ENCODE measurements around the gene CREB3.

CREB3 gene

GRCh38 chr9:35732185-35732799, at the start of gene CREB3, which contains the start of gene TLN1:
CREB3 (plus strand) TSS chr9:35732666; CDS start chr9:35732773, 107 bp downstream.
TLN1 (minus strand) TSS chr9:35732195; CDS start chr9:35725694, 6,501 bp downstream.
- peak; percentile 99 for DNase-seq (ENCODE audit: low read depth)
- H3K4me3 ChIP-seq (replicated peaks; ENCODE audit: low read depth, low read length): peak within 1 kb of the TSS; percentile 92
- TF ChIP-seq CTCF (IDR thresholded peaks at IDR 0.05; ENCODE audit: low read length, missing control alignments): no peak

- no peak overlapping the region for H3K4me3 ChIP-seq (replicated peaks; ENCODE audit: low read depth, low read length)
- no peak for TF ChIP-seq CTCF (IDR thresholded peaks at IDR 0.05; ENCODE audit: low read length, missing control alignments)
These were observed 49.1 kb upstream of the CREB3 start for GRCh38 chr9:35683323-35683722.

GRCh38 chr9:35684921-35685320, 47.5 kb upstream of the CREB3 start:
- TF ChIP-seq CTCF (IDR thresholded peaks at IDR 0.05; ENCODE audit: low read length, missing control alignments): no peak
- no peak for DNase-seq (ENCODE audit: low read depth)
- H3K4me3 ChIP-seq (replicated peaks; ENCODE audit: low read depth, low read length): no peak overlapping the region

More at GRCh38 chr9:35683323-35683722, 49.1 kb upstream of the CREB3 start:
- no peak for DNase-seq (ENCODE audit: low read depth)

- H3K4me3 ChIP-seq (replicated peaks; ENCODE audit: low read depth, low read length): no peak overlapping the region
- DNase-seq (ENCODE audit: low read depth): no peak
- no peak for TF ChIP-seq CTCF (IDR thresholded peaks at IDR 0.05; ENCODE audit: low read length, missing control alignments)
These were observed 47.0 kb upstream of the CREB3 start for GRCh38 chr9:35685506-35685905.

- peak; percentile 44 for DNase-seq (ENCODE audit: low read depth)
- H3K4me3 ChIP-seq (replicated peaks; ENCODE audit: low read depth, low read length): peak overlapping the region; percentile 87
- TF ChIP-seq CTCF (IDR thresholded peaks at IDR 0.05; ENCODE audit: low read length, missing control alignments): no peak
These were observed 46.0 kb upstream of the CREB3 start for GRCh38 chr9:35686222-35687203.

- H3K4me3 ChIP-seq (replicated peaks; ENCODE audit: low read depth, low read length): peak overlapping the region; percentile 87
- DNase-seq (ENCODE audit: low read depth): no peak
- no peak for TF ChIP-seq CTCF (IDR thresholded peaks at IDR 0.05; ENCODE audit: low read length, missing control alignments)
These were observed 45.2 kb upstream of the CREB3 start for GRCh38 chr9:35687306-35687705.

All from fibroblast of pulmonary artery (primary cell).